HCT116 (cell line): ENCODE data around the gene LIN9.

Experiments used
- CEBPB ChIP-seq: IDR thresholded peaks from 2 replicates; pipeline ENCODE4 v1.6.1; 2012; ENCODE audit warnings: low read depth
- EZH2 ChIP-seq: fragments of 200-600 bp; sonication (generic); IDR thresholded peaks from 2 replicates; pipeline ENCODE4 v1.6.1; 2017; ENCODE audit warnings: antibody characterized with exemption, mixed run types
- EZH2phosphoT487 ChIP-seq: fragments of 200-600 bp; IDR thresholded peaks from 2 replicates; pipeline ENCODE4 v1.6.1; 2018; ENCODE audit warnings: antibody characterized with exemption, borderline replicate concordance
- POLR2A ChIP-seq: IDR thresholded peaks from 2 replicates; pipeline ENCODE4 v1.7.0; 2011; ENCODE audit warnings: borderline replicate concordance; ENCODE audit not compliant: insufficient read depth, insufficient read length; ENCODE audit errors: extremely low read depth
- POLR2AphosphoS5 ChIP-seq: IDR thresholded peaks from 2 replicates; pipeline ENCODE4 v1.6.1; 2011; ENCODE audit warnings: mild to moderate bottlenecking, low read depth, low read length, moderate library complexity
- TF ChIP-seq, protein P1 (sequence below): IDR thresholded peaks from 2 replicates; pipeline ENCODE4 v1.6.1; 2012; ENCODE audit warnings: low read depth
- TF ChIP-seq, protein P2 (sequence below), 3 experiments: fragments of 200-600 bp in 1 of 3; sonication (generic) in 1 of 3; IDR thresholded peaks in 2 of 3; conservative IDR thresholded peaks in 1 of 3; 2 replicates each; pipeline ENCODE4 v1.5.1; 2012 to 2017; ENCODE audit warnings: low read depth in 2 of 3, low read length in 2 of 3, antibody characterized with exemption in 1 of 3, borderline replicate concordance in 1 of 3, control low read depth in 1 of 3, mild to moderate bottlenecking in 1 of 3, mixed read lengths in 1 of 3, mixed run types in 1 of 3, moderate library complexity in 1 of 3; ENCODE audit not compliant: insufficient read depth in 1 of 3

DNA sequence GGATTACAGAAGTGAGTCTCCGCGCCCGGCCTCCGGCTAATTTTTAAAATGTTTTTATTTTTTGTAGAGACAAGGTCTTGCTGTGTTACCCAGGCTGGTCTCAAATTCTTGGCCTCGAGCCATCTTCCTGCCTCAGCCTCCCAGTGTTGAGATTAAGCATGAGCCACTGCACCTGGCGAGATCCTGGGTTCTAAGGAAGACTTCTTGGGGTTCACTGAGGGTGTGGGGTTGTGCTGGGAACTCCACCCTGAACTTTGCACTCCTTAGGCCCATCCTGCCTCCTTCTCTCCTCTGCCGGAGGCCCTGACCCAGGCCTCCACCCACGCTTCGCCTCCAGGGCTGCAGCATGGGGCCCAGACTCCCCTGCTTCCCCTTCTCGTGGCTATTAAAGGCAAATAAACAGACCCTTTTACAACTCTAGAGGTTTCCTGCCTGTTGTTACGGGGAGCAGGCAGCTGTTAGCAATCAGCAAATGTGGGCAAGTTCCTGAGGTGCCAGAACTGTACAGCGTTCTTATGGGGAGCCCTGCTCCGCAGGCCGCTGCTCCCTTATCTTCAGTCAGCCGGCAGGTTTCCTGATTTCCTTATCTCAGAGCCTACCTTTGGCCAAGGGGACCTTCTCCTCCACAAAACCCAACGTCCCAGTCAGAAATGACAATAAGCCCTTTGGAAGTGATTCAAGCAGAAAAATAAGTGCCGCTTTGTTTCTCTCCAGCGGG lies 41.0 kb upstream of the LIN9 start:
- TF ChIP-seq, protein P1, sequence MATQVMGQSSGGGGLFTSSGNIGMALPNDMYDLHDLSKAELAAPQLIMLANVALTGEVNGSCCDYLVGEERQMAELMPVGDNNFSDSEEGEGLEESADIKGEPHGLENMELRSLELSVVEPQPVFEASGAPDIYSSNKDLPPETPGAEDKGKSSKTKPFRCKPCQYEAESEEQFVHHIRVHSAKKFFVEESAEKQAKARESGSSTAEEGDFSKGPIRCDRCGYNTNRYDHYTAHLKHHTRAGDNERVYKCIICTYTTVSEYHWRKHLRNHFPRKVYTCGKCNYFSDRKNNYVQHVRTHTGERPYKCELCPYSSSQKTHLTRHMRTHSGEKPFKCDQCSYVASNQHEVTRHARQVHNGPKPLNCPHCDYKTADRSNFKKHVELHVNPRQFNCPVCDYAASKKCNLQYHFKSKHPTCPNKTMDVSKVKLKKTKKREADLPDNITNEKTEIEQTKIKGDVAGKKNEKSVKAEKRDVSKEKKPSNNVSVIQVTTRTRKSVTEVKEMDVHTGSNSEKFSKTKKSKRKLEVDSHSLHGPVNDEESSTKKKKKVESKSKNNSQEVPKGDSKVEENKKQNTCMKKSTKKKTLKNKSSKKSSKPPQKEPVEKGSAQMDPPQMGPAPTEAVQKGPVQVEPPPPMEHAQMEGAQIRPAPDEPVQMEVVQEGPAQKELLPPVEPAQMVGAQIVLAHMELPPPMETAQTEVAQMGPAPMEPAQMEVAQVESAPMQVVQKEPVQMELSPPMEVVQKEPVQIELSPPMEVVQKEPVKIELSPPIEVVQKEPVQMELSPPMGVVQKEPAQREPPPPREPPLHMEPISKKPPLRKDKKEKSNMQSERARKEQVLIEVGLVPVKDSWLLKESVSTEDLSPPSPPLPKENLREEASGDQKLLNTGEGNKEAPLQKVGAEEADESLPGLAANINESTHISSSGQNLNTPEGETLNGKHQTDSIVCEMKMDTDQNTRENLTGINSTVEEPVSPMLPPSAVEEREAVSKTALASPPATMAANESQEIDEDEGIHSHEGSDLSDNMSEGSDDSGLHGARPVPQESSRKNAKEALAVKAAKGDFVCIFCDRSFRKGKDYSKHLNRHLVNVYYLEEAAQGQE, result no peak
- TF ChIP-seq EZH2, result no peak
- TF ChIP-seq, protein P2, sequence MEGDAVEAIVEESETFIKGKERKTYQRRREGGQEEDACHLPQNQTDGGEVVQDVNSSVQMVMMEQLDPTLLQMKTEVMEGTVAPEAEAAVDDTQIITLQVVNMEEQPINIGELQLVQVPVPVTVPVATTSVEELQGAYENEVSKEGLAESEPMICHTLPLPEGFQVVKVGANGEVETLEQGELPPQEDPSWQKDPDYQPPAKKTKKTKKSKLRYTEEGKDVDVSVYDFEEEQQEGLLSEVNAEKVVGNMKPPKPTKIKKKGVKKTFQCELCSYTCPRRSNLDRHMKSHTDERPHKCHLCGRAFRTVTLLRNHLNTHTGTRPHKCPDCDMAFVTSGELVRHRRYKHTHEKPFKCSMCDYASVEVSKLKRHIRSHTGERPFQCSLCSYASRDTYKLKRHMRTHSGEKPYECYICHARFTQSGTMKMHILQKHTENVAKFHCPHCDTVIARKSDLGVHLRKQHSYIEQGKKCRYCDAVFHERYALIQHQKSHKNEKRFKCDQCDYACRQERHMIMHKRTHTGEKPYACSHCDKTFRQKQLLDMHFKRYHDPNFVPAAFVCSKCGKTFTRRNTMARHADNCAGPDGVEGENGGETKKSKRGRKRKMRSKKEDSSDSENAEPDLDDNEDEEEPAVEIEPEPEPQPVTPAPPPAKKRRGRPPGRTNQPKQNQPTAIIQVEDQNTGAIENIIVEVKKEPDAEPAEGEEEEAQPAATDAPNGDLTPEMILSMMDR (IDR thresholded peaks at IDR 0.05 in 2 of 3, conservative IDR thresholded peaks at IDR 0.05 in 1 of 3; ENCODE audit: borderline replicate concordance in 1 of 3, insufficient read depth in 1 of 3, low read depth in 2 of 3, low read length in 2 of 3), result no peak
- TF ChIP-seq CEBPB, result no peak
- no peak for TF ChIP-seq POLR2A
- no peak for TF ChIP-seq POLR2AphosphoS5
- TF ChIP-seq EZH2phosphoT487, result no peak
